GM13977 (cell line): ENCODE measurements around the gene ARL16.

ENCODE experiments used
- DNase-seq: peaks from one replicate; pipeline ENCODE4 v3.0.0; 2012; ENCODE audit warnings: low spot score
- in situ Hi-C: fragments of 300-500 bp; cut with MboI; formaldehyde crosslinking; loops from one replicate; pipeline ENCODE4 v1.12.0; 2022; ENCODE audit warnings: low sequenced_read_pairs, low pct_unique_long_range_greater_than_20kb, mixed read lengths, inconsistent platforms; ENCODE audit not compliant: unreplicated experiment
- TF ChIP-seq, protein P1 (sequence below): IDR thresholded peaks from 2 replicates; pipeline ENCODE4 v1.5.1; 2012; ENCODE audit warnings: mild to moderate bottlenecking, control low read depth; ENCODE audit not compliant: insufficient read depth; ENCODE audit errors: extremely low read depth, missing control alignments

ARL16 gene

DNA sequence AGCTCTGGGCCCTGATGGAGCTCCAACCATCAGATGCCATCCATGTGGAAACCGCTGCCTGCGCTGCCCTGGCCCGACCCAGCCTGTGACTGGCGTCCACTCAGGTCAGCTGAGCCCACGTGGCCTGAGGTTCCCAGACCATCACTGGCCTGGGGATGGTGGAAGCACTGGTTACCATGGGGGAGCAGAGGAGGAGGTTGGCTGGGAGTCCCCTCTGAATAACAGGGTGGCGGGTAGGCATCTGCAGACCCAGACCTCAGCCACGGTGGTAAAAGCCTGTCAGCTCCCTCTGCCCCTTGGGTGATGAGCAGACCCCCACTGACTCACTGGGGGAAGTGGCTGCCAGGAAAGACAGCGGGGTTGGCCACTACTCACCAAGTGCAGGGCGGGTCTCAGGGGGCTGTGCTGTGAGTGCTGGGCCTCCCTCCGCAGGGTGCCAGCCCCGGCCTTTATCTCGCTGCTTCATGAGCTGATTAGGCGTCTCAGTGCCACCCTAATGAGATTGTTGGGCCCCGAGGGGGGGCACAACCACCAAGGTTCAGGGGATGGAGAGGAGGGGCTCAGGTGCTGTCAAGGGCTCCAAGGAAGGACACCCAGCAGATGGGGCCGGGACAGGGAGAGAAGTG is 27.4 kb downstream of the ARL16 start, which contains the start of gene PDE6G:
Gene PDE6G, minus strand, starts transcription at position 425 of the 626 bp plus-strand sequence. CDS start 3,237 bp downstream, outside the sequence.
- no peak for DNase-seq
- TF ChIP-seq, protein P1, sequence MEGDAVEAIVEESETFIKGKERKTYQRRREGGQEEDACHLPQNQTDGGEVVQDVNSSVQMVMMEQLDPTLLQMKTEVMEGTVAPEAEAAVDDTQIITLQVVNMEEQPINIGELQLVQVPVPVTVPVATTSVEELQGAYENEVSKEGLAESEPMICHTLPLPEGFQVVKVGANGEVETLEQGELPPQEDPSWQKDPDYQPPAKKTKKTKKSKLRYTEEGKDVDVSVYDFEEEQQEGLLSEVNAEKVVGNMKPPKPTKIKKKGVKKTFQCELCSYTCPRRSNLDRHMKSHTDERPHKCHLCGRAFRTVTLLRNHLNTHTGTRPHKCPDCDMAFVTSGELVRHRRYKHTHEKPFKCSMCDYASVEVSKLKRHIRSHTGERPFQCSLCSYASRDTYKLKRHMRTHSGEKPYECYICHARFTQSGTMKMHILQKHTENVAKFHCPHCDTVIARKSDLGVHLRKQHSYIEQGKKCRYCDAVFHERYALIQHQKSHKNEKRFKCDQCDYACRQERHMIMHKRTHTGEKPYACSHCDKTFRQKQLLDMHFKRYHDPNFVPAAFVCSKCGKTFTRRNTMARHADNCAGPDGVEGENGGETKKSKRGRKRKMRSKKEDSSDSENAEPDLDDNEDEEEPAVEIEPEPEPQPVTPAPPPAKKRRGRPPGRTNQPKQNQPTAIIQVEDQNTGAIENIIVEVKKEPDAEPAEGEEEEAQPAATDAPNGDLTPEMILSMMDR = no peak
- in situ Hi-C loops = no loop called here

- DNase-seq = no peak
- in situ Hi-C loops = no loop called here
- TF ChIP-seq, protein P1 = no peak
Measured at GRCh38 chr17:81655378-81656117, 28.0 kb downstream of the ARL16 start.

- TF ChIP-seq, protein P1 = no peak
- DNase-seq = peak; percentile 78
- in situ Hi-C loops = no loop called here
Measured at GRCh38 chr17:81652906-81653771, 30.5 kb downstream of the ARL16 start.

- TF ChIP-seq, protein P1 = no peak
- in situ Hi-C loops = no loop called here
- DNase-seq = no peak
Measured at GRCh38 chr17:81651692-81652091, 31.9 kb downstream of the ARL16 start.

- DNase-seq = no peak
- in situ Hi-C loops = no loop called here
- TF ChIP-seq, protein P1 = no peak
Measured at GRCh38 chr17:81650951-81651350, 32.6 kb downstream of the ARL16 start.

DNA sequence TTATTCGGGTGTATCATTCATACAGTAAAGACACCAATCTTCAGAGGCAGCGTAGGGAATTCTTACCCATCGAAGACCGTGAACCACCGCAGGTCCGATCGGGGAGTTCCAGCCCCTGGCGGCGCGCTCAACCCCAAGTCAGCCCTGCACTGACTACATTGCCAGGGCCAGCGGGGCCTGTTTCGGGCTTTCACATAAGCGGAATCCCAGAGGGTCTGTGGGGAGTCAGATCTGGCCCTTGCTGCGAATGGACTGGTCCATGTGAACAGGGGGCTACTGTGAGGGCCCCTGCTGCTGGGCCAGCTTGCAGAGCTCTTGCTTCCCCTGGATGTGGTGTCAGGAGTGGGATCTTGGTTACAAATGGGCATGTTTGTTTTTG is 34.9 kb downstream of the ARL16 start:
- TF ChIP-seq, protein P1 = no peak
- in situ Hi-C loops = no loop called here
- no peak for DNase-seq
